Karpas-422 (cell line): ENCODE results near the gene PAXIP1. TPM values are rescaled to one million over a fixed set of nuclear protein-coding genes. Genes with fewer than 3 reads are reported as not detected.

Experiments used
- DNase-seq: peaks from one replicate; pipeline ENCODE4 v3.0.0-alpha.2; 2015
- H2AFZ ChIP-seq: fragments of 200-600 bp; sonication (generic); 2 replicates; pipeline ENCODE4 v1.6.1; 2014; ENCODE audit warnings: antibody characterized with exemption, low read length, mixed read lengths
- H3K27ac ChIP-seq: fragments of 200-600 bp; sonication (generic); 2 replicates; pipeline ENCODE4 v1.5.1; 2014; ENCODE audit warnings: mild to moderate bottlenecking, low read length, moderate library complexity
- H3K27me3 ChIP-seq: fragments of 200-600 bp; sonication (generic); 2 replicates; pipeline ENCODE4 v1.6.1; 2014; ENCODE audit warnings: low read length, mixed read lengths
- H3K36me3 ChIP-seq: fragments of 200-600 bp; sonication (generic); 2 replicates; pipeline ENCODE4 v1.6.1; 2014; ENCODE audit warnings: low read length, mixed read lengths; ENCODE audit not compliant: insufficient read depth
- H3K4me1 ChIP-seq: fragments of 200-600 bp; sonication (generic); 2 replicates; pipeline ENCODE4 v1.6.1; 2014; ENCODE audit warnings: mild to moderate bottlenecking, low read length, mixed read lengths
- H3K4me2 ChIP-seq: fragments of 200-600 bp; sonication (generic); 2 replicates; pipeline ENCODE4 v1.6.1; 2014; ENCODE audit warnings: low read length, low read depth, mild to moderate bottlenecking; ENCODE audit not compliant: poor library complexity, severe bottlenecking
- H3K4me3 ChIP-seq: fragments of 200-600 bp; sonication (generic); 2 replicates; pipeline ENCODE4 v1.5.1; 2014; ENCODE audit warnings: mild to moderate bottlenecking, antibody characterized with exemption, low read length, mixed read lengths
- H3K79me2 ChIP-seq: fragments of 200-600 bp; sonication (generic); 2 replicates; pipeline ENCODE4 v1.6.1; 2014; ENCODE audit warnings: mild to moderate bottlenecking, low read length, mixed read lengths
- H3K9ac ChIP-seq: fragments of 200-600 bp; sonication (generic); 2 replicates; pipeline ENCODE4 v1.6.0; 2014; ENCODE audit warnings: low read length
- H3K9me2 ChIP-seq: fragments of 200-600 bp; sonication (generic), shearing (Covaris generic); replicated peaks from 2 replicates; pipeline ENCODE4 v1.6.0; 2014; ENCODE audit warnings: mild to moderate bottlenecking, low read length, moderate library complexity; ENCODE audit not compliant: insufficient read depth
- H3K9me3 ChIP-seq: fragments of 300-700, 200-600 bp; sonication (generic); 2 replicates; pipeline ENCODE4 v1.6.1; 2014; ENCODE audit warnings: low read length, mixed read lengths
- H4K20me1 ChIP-seq: fragments of 200-600 bp; sonication (generic); 2 replicates; pipeline ENCODE4 v1.6.1; 2014; ENCODE audit warnings: mild to moderate bottlenecking, antibody characterized with exemption, low read length, low read depth; ENCODE audit not compliant: insufficient read depth
- total RNA-seq: library from RNA; depleted of rRNA; stranded (reverse); fragments of >200 nt; shearing (Covaris generic); gene quantifications from 2 replicates; pipeline ENCODE4 v1.2.3, GENCODE V29; 2014; ENCODE audit warnings: low replicate concordance

The PAXIP1 gene
- total RNA-seq, 1 experiment from 2014 or later = 23.2 TPM

GRCh38 chr7:154916856-154917807, 85.8 kb downstream of the PAXIP1 start:
- no peaks in the 10 kb centered on the region for H3K9me2 ChIP-seq
- no peak for DNase-seq
- H3K27me3 ChIP-seq = no peaks in the 10 kb centered on the region
- H2AFZ ChIP-seq = no peak overlapping the region
- no peak overlapping the region for H3K4me3 ChIP-seq
- no peaks in the 10 kb centered on the region for H3K4me1 ChIP-seq
- no peaks in the 10 kb centered on the region for H3K36me3 ChIP-seq
- H3K79me2 ChIP-seq = no peaks in the 10 kb centered on the region
- no peak overlapping the region for H3K4me2 ChIP-seq
- H3K9ac ChIP-seq = no peak overlapping the region
- H4K20me1 ChIP-seq = no peaks in the 10 kb centered on the region
- no peaks in the 10 kb centered on the region for H3K9me3 ChIP-seq
- no peak overlapping the region for H3K27ac ChIP-seq

DNA sequence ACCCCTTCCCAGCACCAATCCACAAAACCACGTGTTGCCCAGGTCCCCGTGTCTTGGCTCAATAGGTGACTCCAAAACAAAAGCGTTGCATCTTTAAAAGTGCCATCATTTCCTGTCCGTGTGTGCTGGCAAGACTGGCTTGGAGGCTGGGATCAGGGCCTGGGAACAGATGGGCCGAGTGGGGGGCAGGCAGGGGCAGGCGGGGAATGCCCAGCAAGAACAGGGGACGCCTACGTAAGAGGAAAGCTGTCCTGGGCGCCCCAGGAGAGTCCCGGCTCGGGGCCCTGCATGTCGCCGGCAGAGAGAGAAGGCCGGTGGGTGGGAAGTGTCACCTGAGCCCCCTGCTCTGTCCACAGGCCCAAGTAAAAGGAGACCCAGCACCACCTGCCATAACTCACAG, 86.5 kb downstream of the PAXIP1 start:
- Histone ChIP-seq H3K9me2 (no peaks in the 10 kb centered on the region), H3K79me2 (no peaks in the 10 kb centered on the region), H3K4me1 (no peaks in the 10 kb centered on the region), H3K4me3 (no peak overlapping the region), H4K20me1 (no peaks in the 10 kb centered on the region), H3K9ac (no peak overlapping the region), H3K9me3 (no peaks in the 10 kb centered on the region), H3K4me2 (no peak overlapping the region), H3K36me3 (no peaks in the 10 kb centered on the region), H3K27me3 (no peaks in the 10 kb centered on the region), H2AFZ (no peak overlapping the region), H3K27ac (no peak overlapping the region)
- DNase-seq = no peak

GRCh38 chr7:154915600-154915999, 87.3 kb downstream of the PAXIP1 start:
- Histone ChIP-seq H3K79me2 (no peaks in the 10 kb centered on the region), H3K36me3 (no peaks in the 10 kb centered on the region), H3K27ac (no peak overlapping the region), H2AFZ (no peak overlapping the region), H3K4me2 (no peak overlapping the region), H3K9me3 (no peaks in the 10 kb centered on the region), H4K20me1 (no peaks in the 10 kb centered on the region), H3K4me3 (no peak overlapping the region), H3K9ac (no peak overlapping the region), H3K27me3 (no peaks in the 10 kb centered on the region), H3K4me1 (no peaks in the 10 kb centered on the region), H3K9me2 (no peaks in the 10 kb centered on the region)
- no peak for DNase-seq

- Histone ChIP-seq H3K9ac (no peak overlapping the region), H3K36me3 (no peaks in the 10 kb centered on the region), H3K4me3 (no peak overlapping the region), H3K27me3 (no peaks in the 10 kb centered on the region), H4K20me1 (no peaks in the 10 kb centered on the region), H3K4me2 (no peak overlapping the region), H3K27ac (no peak overlapping the region), H2AFZ (no peak overlapping the region), H3K79me2 (no peaks in the 10 kb centered on the region), H3K4me1 (no peaks in the 10 kb centered on the region), H3K9me2 (no peaks in the 10 kb centered on the region), H3K9me3 (no peaks in the 10 kb centered on the region)
- DNase-seq = no peak
These were observed 87.9 kb downstream of the PAXIP1 start for GRCh38 chr7:154914996-154915380.

- Histone ChIP-seq H3K36me3 (no peaks in the 10 kb centered on the region), H3K4me1 (no peaks in the 10 kb centered on the region), H3K4me3 (no peak overlapping the region), H3K27me3 (no peaks in the 10 kb centered on the region), H4K20me1 (no peaks in the 10 kb centered on the region), H3K9ac (no peak overlapping the region), H3K9me2 (no peaks in the 10 kb centered on the region), H3K4me2 (no peak overlapping the region), H3K79me2 (no peaks in the 10 kb centered on the region), H3K9me3 (no peaks in the 10 kb centered on the region), H3K27ac (no peak overlapping the region), H2AFZ (no peak overlapping the region)
- DNase-seq = no peak
These were observed 88.5 kb downstream of the PAXIP1 start for GRCh38 chr7:154914308-154914995.

GRCh38 chr7:154913638-154914307, 89.2 kb downstream of the PAXIP1 start:
- Histone ChIP-seq H4K20me1 (no peaks in the 10 kb centered on the region), H3K79me2 (no peaks in the 10 kb centered on the region), H3K4me3 (no peak overlapping the region), H3K4me1 (no peaks in the 10 kb centered on the region), H3K9me3 (no peaks in the 10 kb centered on the region), H3K27ac (no peak overlapping the region), H3K4me2 (no peak overlapping the region), H3K9me2 (no peaks in the 10 kb centered on the region), H3K9ac (no peak overlapping the region), H3K27me3 (no peaks in the 10 kb centered on the region), H3K36me3 (no peaks in the 10 kb centered on the region), H2AFZ (no peak overlapping the region)
- peak; percentile 89 for DNase-seq

- Histone ChIP-seq H3K36me3 (no peaks in the 10 kb centered on the region), H3K27me3 (no peaks in the 10 kb centered on the region), H3K4me1 (no peaks in the 10 kb centered on the region), H3K4me3 (no peak overlapping the region), H3K9ac (no peak overlapping the region), H3K9me3 (no peaks in the 10 kb centered on the region), H3K79me2 (no peaks in the 10 kb centered on the region), H2AFZ (no peak overlapping the region), H3K27ac (no peak overlapping the region), H3K9me2 (no peaks in the 10 kb centered on the region), H4K20me1 (no peaks in the 10 kb centered on the region), H3K4me2 (no peak overlapping the region)
- DNase-seq = no peak
These were observed 89.9 kb downstream of the PAXIP1 start for GRCh38 chr7:154912871-154913637.
